Measurements from ENCODE around the gene GLI3. TPM values are rescaled to one million over a fixed set of nuclear protein-coding genes. Genes with fewer than 3 reads are reported as not detected.

Gene GLI3
- total RNA-seq, 2 experiments from 2014 or later = not detected

DNA sequence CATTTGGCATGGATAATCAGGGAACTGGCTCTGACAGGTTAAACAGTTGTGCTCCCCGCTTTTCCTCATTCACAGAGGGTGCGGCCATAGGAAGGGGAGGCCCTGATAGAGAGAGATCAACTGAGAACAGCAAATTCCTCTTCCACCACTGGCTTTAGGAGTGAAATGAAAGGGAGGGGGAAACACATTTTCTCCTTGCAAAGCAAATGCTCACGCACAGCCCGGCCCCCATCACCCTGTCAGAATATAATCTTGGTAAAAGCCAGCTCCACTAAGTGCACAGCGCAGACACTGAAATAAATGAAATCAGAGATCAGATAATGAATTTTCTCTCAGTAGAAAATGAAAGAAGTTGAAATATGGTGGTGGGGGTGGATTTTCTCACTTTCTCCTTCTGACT, 187.2 kb downstream of the GLI3 start:
- ChIA-PET CTCF (no interaction called here), POLR2A (no interaction called here)
- H3K4me1 Mint-ChIP-seq (ENCODE audit: low read depth) = no peaks in the 10 kb centered on the region
- H3K27me3 Mint-ChIP-seq (ENCODE audit: low read depth) = no peaks in the 10 kb centered on the region
- no peak overlapping the region for H3K4me3 Mint-ChIP-seq
- H3K27ac Mint-ChIP-seq = no peak overlapping the region
- H3K9me3 Mint-ChIP-seq (ENCODE audit: insufficient read depth) = no peaks in the 10 kb centered on the region
- no peak for DNase-seq
- no peak for ATAC-seq
- H3K36me3 Mint-ChIP-seq (ENCODE audit: low read depth) = no peaks in the 10 kb centered on the region

DNA sequence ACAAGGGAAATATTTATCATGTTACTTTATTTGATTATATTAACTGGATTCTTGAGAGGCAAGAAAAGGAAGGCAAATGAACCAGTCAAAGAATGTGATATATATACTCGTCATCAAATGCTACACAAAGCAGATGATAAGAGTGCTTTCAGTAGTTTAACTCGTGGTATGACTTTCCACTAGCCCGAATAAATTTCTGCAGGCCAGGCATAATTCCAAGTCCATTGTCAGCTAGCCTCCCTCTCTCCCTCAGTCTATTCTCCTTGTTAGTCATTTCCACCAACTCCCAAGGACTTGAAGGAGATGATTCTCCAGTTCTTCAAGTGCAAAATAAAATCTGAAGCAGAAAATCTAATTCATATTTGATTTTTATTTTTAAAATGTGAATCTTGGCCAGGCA, 190.5 kb downstream of the GLI3 start:
- no peaks in the 10 kb centered on the region for H3K9me3 Mint-ChIP-seq (ENCODE audit: insufficient read depth)
- DNase-seq (no peak), ATAC-seq (no peak)
- H3K27me3 Mint-ChIP-seq (ENCODE audit: low read depth) = no peaks in the 10 kb centered on the region
- CTCF ChIA-PET = no interaction called here
- POLR2A ChIA-PET = no interaction called here
- H3K36me3 Mint-ChIP-seq (ENCODE audit: low read depth) = no peaks in the 10 kb centered on the region
- H3K4me3 Mint-ChIP-seq = no peak overlapping the region
- H3K27ac Mint-ChIP-seq = no peak overlapping the region
- no peaks in the 10 kb centered on the region for H3K4me1 Mint-ChIP-seq (ENCODE audit: low read depth)

- Mint-ChIP-seq H3K4me3 (no peak overlapping the region), H3K9me3 (ENCODE audit: insufficient read depth) (no peaks in the 10 kb centered on the region), H3K27me3 (ENCODE audit: low read depth) (no peaks in the 10 kb centered on the region), H3K36me3 (ENCODE audit: low read depth) (no peaks in the 10 kb centered on the region), H3K4me1 (ENCODE audit: low read depth) (no peaks in the 10 kb centered on the region), H3K27ac (no peak overlapping the region)
- ATAC-seq (no peak), DNase-seq (no peak)
- ChIA-PET CTCF (no interaction called here), POLR2A (no interaction called here)
Observed at GRCh38 chr7:42045961-42046360, 191.0 kb downstream of the GLI3 start.

GRCh38 chr7:42039921-42040320, 197.1 kb downstream of the GLI3 start:
- POLR2A ChIA-PET = no interaction called here
- Mint-ChIP-seq H3K4me1 (ENCODE audit: low read depth) (no peaks in the 10 kb centered on the region), H3K9me3 (ENCODE audit: insufficient read depth) (no peaks in the 10 kb centered on the region), H3K36me3 (ENCODE audit: low read depth) (no peaks in the 10 kb centered on the region), H3K4me3 (no peak overlapping the region), H3K27me3 (ENCODE audit: low read depth) (no peaks in the 10 kb centered on the region), H3K27ac (no peak overlapping the region)
- ATAC-seq (no peak), DNase-seq (no peak)
- CTCF ChIA-PET = no interaction called here

GRCh38 chr7:42035210-42035609, 201.8 kb downstream of the GLI3 start:
- DNase-seq = no peak
- Mint-ChIP-seq H3K4me1 (ENCODE audit: low read depth) (no peaks in the 10 kb centered on the region), H3K27ac (no peak overlapping the region), H3K4me3 (no peak overlapping the region), H3K36me3 (ENCODE audit: low read depth) (no peaks in the 10 kb centered on the region), H3K27me3 (ENCODE audit: low read depth) (no peaks in the 10 kb centered on the region), H3K9me3 (ENCODE audit: insufficient read depth) (no peaks in the 10 kb centered on the region)
- no peak for ATAC-seq
- POLR2A ChIA-PET = no interaction called here
- CTCF ChIA-PET = no interaction called here

DNA sequence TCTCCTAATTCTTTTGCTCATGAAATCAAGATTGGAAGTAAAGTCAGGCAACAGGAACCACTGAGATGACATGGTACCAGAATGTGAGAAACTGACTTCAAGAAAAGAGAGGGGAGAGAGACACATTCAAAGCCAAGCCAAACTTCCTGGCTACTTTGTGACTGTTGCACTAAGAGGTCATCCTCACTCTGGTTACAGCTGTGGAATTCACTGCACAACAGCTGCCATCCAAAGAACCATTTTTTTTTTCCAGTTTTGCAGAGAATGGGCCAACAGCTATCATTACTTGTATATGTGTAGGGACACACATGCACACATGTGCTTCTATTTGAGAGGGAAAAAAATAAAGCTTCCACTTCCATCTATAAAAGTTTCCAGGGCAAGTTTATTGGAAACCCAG, 203.5 kb downstream of the GLI3 start:
- Mint-ChIP-seq H3K27me3 (ENCODE audit: low read depth) (no peaks in the 10 kb centered on the region), H3K4me1 (ENCODE audit: low read depth) (no peaks in the 10 kb centered on the region), H3K9me3 (ENCODE audit: insufficient read depth) (no peaks in the 10 kb centered on the region), H3K4me3 (no peak overlapping the region), H3K27ac (no peak overlapping the region), H3K36me3 (ENCODE audit: low read depth) (no peaks in the 10 kb centered on the region)
- ChIA-PET POLR2A (no interaction called here), CTCF (no interaction called here)
- ATAC-seq (no peak), DNase-seq (no peak)

GRCh38 chr7:42029405-42029804, 207.6 kb downstream of the GLI3 start:
- POLR2A ChIA-PET = no interaction called here
- Mint-ChIP-seq H3K36me3 (ENCODE audit: low read depth) (no peaks in the 10 kb centered on the region), H3K4me3 (no peak overlapping the region), H3K27me3 (ENCODE audit: low read depth) (no peaks in the 10 kb centered on the region), H3K4me1 (ENCODE audit: low read depth) (no peaks in the 10 kb centered on the region), H3K27ac (no peak overlapping the region), H3K9me3 (ENCODE audit: insufficient read depth) (no peaks in the 10 kb centered on the region)
- CTCF ChIA-PET = no interaction called here
- ATAC-seq (no peak), DNase-seq (no peak)

GRCh38 chr7:42027521-42027920, 209.5 kb downstream of the GLI3 start:
- Mint-ChIP-seq H3K4me1 (ENCODE audit: low read depth) (no peaks in the 10 kb centered on the region), H3K4me3 (no peak overlapping the region), H3K36me3 (ENCODE audit: low read depth) (no peaks in the 10 kb centered on the region), H3K9me3 (ENCODE audit: insufficient read depth) (no peaks in the 10 kb centered on the region), H3K27ac (no peak overlapping the region), H3K27me3 (ENCODE audit: low read depth) (no peaks in the 10 kb centered on the region)
- DNase-seq = no peak
- POLR2A ChIA-PET = no interaction called here
- no peak for ATAC-seq
- CTCF ChIA-PET = interaction anchor here (1.0 kb wide), 1 partner anchor 85 kb away, joined by 5 read pairs; no protein-coding TSS in a partner anchor

GRCh38 chr7:42026622-42027197, 210.3 kb downstream of the GLI3 start:
- ATAC-seq (no peak), DNase-seq (no peak)
- Mint-ChIP-seq H3K36me3 (ENCODE audit: low read depth) (no peaks in the 10 kb centered on the region), H3K4me3 (no peak overlapping the region), H3K4me1 (ENCODE audit: low read depth) (no peaks in the 10 kb centered on the region), H3K27me3 (ENCODE audit: low read depth) (no peaks in the 10 kb centered on the region), H3K9me3 (ENCODE audit: insufficient read depth) (no peaks in the 10 kb centered on the region), H3K27ac (no peak overlapping the region)
- POLR2A ChIA-PET = no interaction called here
- CTCF ChIA-PET = interaction anchor here (1.0 kb wide), 1 partner anchor 85 kb away, joined by 5 read pairs; no protein-coding TSS in a partner anchor

DNA sequence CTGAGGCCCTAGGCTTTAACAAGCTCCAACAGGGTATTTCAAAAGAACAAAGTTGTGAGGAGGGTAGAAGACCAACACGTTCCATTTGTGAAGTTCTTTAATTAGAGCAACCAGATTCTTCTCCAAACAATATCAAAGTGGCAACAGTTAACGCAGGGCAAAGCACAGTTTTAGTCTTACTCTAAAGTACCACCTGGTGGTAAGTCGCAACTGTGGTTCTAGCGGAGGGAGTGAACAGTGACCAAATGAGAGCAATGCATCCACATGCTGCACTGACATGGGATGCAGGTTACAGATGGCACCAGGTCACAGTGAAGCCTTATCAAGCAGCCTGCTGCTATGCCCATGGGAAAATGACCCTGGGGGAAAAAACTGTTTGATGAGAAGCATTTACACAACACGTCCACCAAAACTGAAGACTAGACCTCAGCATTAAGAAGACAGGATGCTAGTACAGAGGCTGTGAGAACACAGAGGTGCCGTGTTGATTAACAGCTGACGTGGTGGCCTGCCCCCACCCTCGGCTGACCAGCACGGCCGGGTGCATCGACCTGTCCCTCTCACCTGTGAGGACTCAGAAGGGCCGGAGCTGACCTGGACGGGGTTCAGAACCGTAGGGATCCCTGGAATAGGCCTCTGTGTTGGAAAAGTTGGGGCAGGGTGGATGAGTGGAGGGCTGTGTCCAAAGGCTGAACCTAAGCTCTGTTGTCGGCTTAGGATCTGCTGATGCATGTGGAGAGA, 211.2 kb downstream of the GLI3 start:
- no peak for DNase-seq
- no peaks in the 10 kb centered on the region for H3K4me1 Mint-ChIP-seq (ENCODE audit: low read depth)
- H3K9me3 Mint-ChIP-seq (ENCODE audit: insufficient read depth) = no peaks in the 10 kb centered on the region
- ChIA-PET POLR2A (no interaction called here), CTCF (no interaction called here)
- H3K36me3 Mint-ChIP-seq (ENCODE audit: low read depth) = no peaks in the 10 kb centered on the region
- no peak overlapping the region for H3K4me3 Mint-ChIP-seq
- no peaks in the 10 kb centered on the region for H3K27me3 Mint-ChIP-seq (ENCODE audit: low read depth)
- no peak for ATAC-seq
- no peak overlapping the region for H3K27ac Mint-ChIP-seq

DNA sequence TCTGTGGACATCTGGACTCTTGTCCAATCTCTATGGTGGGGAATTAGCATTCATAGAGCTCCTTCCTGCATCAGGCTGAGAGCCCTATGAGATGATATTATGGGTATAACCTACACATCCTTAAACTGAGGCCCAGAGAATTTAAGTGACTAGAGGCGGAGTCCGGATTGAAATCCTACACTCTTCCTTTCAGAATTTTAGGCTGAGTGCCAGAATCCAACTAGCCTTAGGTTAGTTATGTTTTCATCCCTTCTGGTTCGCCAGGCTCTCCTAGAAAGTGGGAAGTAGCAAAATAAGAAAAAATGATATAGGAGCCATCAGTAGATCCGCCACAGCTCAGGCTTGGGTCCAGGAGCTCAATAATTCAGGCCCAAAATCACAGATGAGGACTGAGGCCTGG, 212.5 kb downstream of the GLI3 start:
- ATAC-seq (no peak), DNase-seq (no peak)
- Mint-ChIP-seq H3K9me3 (ENCODE audit: insufficient read depth) (no peaks in the 10 kb centered on the region), H3K27ac (no peak overlapping the region), H3K4me1 (ENCODE audit: low read depth) (no peaks in the 10 kb centered on the region), H3K27me3 (ENCODE audit: low read depth) (no peaks in the 10 kb centered on the region), H3K4me3 (no peak overlapping the region), H3K36me3 (ENCODE audit: low read depth) (no peaks in the 10 kb centered on the region)
- POLR2A ChIA-PET = no interaction called here
- CTCF ChIA-PET = interaction anchor here (2.0 kb wide), 1 partner anchor 84 kb away, joined by 4 read pairs; no protein-coding TSS in a partner anchor

DNA sequence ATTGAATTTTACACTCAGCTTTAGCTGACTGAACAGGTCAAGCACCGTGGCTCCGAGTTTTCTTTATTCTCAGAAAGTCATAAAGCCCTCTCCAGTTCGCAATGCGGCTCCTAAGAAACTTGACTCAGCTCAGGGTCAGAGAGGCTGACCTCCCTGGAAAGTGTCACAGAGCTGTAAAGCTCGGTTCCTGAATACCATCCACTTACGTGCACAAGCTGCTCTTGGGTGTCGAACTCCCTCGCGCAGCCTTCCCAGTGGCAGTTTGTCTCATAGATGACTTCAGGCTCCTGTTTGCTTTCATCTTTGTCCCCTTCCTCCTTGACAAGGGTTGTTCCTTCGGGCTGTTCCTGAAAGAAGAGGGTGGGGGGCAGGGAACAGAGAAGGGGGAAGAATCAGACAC, 213.7 kb downstream of the GLI3 start:
- Mint-ChIP-seq H3K36me3 (ENCODE audit: low read depth) (no peaks in the 10 kb centered on the region), H3K9me3 (ENCODE audit: insufficient read depth) (no peaks in the 10 kb centered on the region), H3K27me3 (ENCODE audit: low read depth) (no peaks in the 10 kb centered on the region), H3K4me1 (ENCODE audit: low read depth) (no peaks in the 10 kb centered on the region), H3K4me3 (no peak overlapping the region), H3K27ac (no peak overlapping the region)
- ATAC-seq (no peak), DNase-seq (no peak)
- POLR2A ChIA-PET = no interaction called here
- CTCF ChIA-PET = interaction anchor here (2.0 kb wide), 1 partner anchor 83 kb away, joined by 4 read pairs; no protein-coding TSS in a partner anchor

GRCh38 chr7:42022791-42023190, 214.2 kb downstream of the GLI3 start:
- Mint-ChIP-seq H3K4me3 (no peak overlapping the region), H3K36me3 (ENCODE audit: low read depth) (no peaks in the 10 kb centered on the region), H3K4me1 (ENCODE audit: low read depth) (no peaks in the 10 kb centered on the region), H3K9me3 (ENCODE audit: insufficient read depth) (no peaks in the 10 kb centered on the region), H3K27ac (no peak overlapping the region), H3K27me3 (ENCODE audit: low read depth) (no peaks in the 10 kb centered on the region)
- CTCF ChIA-PET = interaction anchor here (2.0 kb wide), 1 partner anchor 82 kb away, joined by 4 read pairs; no protein-coding TSS in a partner anchor
- ATAC-seq (no peak), DNase-seq (no peak)
- POLR2A ChIA-PET = no interaction called here
